Superior temporal gyrus (tissue), 1 donor: ENCODE measurements around the gene KRT1.

Source experiments
- DNase-seq: peaks from one replicate; pipeline ENCODE4 v3.0.0-alpha.2; 2016; ENCODE audit errors: extremely low spot score

Gene KRT1

DNA sequence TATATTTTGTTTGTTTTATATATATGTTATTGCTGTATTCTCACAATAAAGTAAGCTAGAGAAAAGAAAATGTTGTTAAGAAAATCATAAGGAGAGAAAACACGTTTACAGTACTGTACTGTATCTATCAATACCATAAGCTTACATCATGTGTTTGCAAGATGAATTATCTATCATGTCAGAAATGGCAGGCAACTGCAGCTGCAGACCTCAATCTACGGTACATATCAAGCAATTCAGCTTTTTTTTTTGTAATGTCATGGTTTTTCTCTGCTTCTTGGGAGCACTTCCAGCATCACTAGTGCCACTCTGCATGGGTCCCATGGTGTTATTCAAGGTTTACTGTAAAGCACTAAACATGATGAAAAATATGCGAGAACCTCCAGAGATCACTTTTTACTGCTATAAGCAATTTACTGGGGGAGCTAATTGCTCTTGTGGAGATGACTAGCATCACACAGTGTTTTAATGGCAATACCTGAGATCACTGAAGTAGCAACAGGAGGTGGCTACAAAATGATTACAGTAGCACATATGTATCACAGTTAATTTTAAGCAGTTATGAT is 19.2 kb downstream of the KRT1 start:
- no peak for DNase-seq

DNA sequence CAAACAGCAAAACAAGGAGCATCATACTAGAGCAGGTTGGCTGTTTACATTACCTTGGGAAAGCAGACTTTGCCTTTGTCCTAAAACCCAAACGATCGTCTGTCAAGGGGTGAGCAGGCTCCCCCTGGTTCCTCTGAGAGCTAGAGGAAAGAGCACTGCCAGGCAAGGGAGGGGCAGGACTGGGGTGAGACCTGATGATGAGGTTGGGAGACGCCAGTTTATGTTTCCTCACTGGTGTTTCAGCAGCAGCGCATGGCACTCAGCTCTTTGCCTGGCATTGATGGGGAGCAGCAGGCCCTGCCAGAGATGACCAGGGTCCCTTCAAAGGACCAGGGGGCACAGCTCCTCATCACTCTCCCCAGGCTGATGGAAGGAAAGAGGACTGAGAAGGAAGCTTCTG is 20.3 kb downstream of the KRT1 start:
- no peak for DNase-seq

DNA sequence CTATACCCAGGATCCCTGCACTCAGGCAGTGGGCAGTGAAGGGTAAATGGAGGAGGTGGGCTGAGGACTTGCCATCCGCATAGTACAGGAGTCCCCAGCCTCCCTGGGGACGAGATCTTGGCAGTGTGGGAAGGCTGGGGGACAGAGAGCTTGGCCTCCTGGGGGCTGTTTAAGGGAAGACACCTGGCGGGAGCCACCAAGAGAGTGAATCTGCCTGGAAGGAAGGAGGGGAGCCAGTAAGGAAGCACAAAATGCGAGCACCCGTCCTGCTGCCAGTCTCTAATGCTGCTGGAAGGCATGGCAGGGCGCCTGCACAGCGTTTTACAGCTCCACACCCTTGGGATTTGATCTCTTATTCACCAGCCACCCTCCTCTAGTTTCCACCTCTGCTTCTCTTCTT is 20.8 kb downstream of the KRT1 start:
- DNase-seq = no peak

DNA sequence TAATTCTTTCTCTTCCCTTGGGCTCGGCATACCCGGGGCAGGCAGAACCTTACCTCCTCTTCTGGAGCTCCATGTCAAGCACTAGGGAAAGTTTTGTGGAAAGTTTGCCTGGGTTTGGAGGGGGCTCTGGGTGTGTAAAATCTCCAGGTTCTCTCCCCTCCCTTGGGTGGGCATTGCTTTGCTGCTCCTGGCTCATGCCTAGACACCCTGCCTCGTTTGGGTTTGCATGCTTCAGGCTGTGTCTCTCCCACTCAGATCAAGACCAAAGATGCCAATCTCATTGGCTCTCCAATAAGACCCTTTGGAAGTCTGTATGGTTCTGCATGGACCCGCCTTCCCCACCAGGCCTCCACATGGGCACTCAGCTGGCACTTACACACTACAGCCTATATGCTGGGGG is 22.0 kb downstream of the KRT1 start:
- DNase-seq = no peak

DNA sequence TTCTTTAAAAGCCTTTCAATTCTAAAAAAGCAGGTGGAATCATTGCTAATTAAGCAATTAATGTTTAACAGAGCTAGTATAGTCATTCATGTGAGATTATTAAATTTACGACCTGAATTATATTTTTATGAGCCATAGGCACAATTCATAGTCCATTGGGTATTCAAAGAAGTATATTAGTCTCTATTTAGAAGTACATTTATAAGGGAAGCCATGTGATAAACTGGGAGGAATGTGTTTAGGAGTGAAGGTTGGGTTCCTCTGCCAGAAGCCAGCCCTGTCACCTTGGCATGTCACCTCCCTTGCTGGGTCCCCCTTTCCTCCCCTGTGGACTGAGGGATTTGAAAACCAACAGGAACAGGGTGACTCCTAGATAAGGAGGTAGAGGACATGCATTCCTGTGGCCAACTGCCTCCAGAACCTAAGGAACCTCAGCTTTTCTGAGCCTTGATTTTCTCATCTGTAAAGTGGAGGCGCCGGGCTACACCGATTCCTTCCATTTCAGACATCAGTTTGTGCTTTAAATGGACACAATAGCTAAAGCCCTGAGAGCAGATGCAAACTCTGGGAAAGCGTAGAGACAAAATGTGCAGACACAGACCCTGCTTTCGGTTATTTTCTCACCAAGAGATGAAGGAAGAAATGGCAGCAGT is 22.8 kb downstream of the KRT1 start:
- no peak for DNase-seq

DNA sequence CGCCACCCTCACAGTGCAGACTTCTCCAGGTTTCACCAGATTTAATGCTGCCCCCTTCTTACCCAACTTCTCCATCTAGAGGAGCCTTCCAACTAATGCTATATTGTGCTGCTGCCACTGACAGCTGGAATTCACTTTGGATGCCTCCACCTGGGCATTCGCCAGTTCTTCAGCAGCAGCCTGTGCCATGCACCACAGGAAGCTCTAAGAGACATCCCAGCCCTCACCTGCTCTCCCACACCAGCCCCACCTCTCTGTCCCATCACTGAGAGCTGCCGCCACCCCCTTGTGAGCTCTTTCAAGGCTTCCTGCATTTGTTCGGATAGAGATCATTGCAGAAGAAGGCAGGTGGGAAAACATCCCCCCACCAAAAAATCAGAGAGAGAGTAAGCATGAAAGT is 23.6 kb downstream of the KRT1 start:
- no peak for DNase-seq

DNA sequence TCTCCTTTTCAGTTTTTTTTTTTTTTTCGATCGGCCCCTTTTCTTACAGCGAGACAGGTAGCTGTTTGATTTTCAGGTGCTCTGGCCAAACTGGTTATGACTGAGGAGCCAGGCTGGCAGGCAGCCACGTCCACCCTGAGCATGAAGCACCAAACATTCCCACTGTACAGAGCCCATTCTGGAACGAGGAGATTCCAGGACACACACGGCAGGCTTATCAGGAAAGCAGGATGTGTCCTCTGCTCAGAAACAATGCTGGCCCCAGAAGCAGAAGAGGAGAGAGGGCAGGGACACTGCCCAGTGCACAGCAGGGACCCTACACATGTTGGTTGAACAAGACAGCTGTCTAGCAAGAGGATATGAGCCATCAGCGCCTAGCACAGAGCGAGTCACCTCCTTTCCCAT is 24.5 kb downstream of the KRT1 start:
- no peak for DNase-seq

DNA sequence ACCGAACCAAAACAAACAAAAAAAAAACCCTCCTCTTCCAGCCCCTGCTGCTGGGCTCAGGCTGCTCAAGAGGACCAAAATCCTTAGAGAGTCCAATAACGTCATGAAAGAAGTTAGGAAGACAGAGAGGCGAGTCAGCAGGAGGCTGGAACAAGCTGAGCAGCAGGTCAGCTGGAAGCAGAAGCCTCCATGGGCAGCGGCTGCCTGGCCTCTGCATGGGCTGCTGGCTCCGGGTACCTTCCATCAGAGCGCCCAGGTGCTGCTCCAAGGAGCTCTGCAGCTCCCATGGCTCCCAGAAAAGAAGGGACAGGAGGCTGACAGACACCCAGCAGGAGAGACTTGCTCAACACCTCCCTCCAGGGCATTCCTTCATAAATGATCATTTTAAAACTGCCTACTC is 25.0 kb downstream of the KRT1 start:
- DNase-seq = no peak

DNA sequence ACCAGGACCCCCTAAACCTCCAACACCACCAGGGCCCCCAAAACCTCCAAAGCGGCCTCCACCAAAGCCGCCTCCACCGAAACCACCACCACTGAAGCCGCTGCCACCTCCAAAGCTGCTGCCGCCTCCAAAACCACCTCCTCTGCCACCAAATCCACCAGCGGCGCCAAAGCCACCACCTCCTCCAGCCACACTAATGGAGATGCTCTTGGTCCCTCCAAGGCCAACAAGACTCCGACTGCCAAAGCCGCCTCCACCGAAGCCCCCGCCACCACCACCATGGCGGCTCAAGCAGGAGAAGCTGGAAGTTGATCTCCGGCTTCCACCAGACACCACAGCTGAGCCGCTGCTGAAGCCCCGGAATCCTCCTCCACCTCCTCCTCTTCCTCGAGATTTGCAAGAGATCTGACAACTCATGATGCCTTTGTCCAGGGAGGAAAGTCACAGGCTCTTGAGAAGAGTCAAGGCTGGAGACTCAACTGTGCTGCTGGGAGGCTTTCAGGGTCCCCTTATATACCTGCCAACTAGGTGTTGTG is 28.4 kb downstream of the KRT1 start, which contains the start of gene KRT2:
Gene KRT2, minus strand, starts transcription at position 486 of the 536 bp plus-strand sequence. Its CDS starts 69 bp downstream, at position 417.
- DNase-seq = no peak

DNA sequence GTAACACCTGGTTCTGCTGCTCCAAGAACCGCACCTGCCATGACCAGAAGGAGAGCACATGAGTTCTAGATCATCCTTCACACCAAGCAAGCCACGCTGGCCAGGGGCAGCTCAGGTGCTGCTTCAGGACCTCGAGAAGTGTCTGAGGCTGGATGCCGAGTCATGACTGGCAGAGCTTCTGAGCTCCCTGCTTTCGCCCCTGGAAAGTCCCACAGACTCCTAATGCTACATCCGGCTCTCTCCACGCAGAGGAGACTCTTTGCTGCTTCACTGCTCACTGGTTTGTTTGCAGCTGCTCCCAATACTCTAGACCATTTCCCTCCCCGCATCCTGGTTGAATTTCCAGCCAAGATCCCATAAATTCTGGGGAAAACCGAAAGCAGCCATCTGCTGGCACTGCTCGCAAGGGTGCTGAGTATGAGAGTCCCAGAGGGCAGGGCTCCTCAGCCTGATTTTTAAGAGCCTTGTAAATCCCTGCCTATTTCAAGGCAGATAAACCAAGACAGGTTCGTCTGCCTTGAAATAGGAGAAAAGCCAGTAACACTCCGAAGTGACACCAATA is 29.6 kb downstream of the KRT1 start:
- no peak for DNase-seq

DNA sequence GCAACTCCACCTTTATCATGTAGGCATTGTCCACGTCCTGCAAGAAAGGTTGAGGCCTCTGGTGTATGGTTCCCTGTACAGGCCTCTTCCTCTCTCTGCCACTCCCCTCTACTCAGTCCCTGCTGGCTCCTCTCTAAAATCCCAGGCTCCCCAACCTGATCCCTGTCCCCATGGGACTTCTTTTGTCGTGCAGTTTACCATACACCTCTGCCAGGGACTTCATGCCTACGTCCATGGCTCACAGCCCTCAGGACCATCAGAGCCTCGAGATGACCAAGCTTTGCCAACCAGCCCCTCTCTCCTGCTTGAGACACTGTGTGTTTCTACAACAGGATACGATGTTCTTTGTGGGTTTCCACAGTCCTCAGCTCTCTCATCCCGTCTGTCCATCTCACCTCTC is 31.1 kb downstream of the KRT1 start:
- DNase-seq = no peak

DNA sequence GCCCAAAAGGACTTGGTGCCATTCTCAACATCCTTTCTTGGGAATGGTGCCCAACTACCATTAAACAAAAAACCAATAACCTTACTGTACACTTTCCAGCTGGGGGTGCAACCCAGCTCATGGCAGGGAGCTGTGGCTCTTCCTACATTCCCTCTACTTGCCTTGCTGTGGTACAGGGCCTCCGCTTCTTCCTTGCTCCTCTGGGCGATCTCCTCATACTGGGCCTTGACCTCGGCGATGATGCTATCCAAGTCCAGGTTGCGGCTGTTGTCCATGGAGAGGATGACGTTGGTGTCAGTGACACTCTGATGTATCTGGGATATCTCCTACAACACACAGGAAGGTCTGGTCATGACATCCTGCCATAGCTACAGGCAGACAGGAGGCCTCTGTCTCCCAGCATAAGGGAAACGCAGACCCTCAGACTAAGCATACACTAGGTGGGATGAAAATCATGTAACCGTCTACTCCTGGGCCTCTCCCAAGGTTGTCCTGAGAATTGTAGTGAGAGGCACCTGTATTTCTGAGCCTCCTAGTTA is 32.1 kb downstream of the KRT1 start:
- DNase-seq = no peak

DNA sequence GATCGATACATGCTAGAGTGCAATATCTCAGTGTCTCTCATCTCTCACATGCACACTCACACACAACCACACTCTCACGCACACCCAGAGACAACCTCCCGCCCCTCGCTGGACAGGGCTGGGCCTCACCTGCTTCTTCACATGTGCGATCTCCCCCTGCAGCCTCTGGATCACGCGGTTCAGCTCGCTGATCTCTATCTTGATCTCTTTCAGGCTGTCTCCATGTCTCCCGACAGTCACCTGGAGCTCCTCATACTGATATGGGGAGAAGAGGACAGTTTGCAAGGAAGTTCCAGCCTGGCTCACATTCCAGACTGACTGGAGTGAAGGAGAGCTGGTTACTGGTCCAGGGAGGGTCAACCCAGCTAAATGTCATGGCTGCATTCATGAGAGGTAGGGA is 32.6 kb downstream of the KRT1 start:
- no peak for DNase-seq

DNA sequence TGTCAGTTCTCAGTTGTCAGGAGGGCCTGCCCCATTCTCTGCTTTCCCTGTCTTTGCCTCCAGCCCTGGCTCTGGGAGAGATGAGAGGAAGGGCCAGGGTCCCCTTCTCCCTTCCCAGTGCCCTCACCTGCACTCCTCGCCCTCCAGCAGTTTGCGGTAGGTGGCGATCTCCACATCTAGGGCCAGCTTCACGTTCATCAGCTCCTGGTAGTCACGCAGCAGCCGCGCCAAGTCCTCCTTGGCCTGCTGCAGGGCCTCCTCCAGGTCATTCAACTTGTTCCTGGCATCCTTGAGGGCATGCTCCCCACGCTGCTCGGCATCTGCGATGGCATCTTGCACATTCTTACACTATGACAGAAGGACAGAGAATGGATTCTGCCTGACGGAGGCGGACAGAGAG is 33.6 kb downstream of the KRT1 start:
- no peak for DNase-seq

DNA sequence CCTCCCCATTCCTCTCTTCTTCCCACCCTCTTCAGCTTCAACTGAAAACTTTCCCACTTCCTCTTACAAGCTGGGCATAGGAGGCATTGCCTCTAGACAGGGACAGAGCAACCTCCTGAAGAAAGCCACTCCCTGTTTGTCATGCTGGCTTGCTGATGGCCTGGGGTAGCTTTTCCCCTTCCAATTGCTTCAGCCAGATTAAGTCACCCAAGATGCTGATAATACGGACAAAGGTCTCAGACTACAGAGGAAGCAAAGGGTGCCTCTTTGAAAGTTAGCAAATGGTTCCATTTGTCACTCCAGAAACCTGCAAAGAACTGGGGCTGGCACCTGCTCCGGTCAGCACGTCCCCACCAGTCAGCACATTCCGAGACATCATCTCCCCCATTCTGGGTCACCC is 34.2 kb downstream of the KRT1 start:
- no peak for DNase-seq

DNA sequence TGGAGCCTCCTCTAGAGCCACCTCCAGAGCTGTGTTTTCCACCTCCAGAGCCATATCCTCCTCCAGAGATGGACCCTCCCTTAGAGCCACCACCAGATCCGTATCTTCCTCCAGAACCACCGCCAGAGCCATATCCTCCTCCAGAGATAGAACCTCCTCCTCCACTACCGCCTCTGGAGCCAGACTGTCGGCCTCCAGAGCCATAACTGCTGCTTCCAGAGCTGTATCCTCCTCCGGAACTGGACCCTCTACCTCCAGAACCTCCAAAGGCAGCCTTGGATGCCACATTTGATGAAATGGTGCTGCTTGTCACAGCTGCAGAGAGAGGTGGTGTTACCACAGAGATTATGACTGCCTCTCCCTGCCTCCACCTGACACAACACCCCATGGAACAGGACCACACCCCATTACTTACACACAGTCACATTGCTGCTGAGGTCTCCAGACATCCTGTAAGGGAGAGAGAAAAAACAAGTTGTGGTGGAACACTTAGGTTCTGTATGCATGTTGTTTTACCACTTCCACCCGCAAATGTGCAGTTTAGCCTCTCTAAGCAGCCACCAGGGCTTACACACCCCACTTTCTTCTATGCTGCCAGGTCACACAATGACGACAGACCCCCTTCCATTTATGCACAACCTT is 35.0 kb downstream of the KRT1 start:
- no peak for DNase-seq

DNA sequence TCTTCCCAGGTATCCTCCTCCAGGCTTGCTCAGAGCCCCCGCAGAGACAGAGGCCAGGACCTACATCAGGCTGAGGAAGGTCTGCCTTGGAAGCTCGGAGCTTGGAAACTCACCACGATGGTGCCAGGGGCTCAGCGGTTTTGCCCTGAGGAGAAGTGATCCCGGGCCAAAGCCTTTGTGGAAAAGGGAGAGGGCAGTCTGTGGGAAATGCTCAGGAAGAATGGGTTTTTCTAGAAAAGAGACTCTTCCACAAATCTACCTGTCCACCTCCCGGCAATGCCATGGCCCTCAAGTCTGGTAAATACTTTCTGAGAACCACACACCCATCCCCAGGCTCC is 36.2 kb downstream of the KRT1 start:
- DNase-seq = no peak

DNA sequence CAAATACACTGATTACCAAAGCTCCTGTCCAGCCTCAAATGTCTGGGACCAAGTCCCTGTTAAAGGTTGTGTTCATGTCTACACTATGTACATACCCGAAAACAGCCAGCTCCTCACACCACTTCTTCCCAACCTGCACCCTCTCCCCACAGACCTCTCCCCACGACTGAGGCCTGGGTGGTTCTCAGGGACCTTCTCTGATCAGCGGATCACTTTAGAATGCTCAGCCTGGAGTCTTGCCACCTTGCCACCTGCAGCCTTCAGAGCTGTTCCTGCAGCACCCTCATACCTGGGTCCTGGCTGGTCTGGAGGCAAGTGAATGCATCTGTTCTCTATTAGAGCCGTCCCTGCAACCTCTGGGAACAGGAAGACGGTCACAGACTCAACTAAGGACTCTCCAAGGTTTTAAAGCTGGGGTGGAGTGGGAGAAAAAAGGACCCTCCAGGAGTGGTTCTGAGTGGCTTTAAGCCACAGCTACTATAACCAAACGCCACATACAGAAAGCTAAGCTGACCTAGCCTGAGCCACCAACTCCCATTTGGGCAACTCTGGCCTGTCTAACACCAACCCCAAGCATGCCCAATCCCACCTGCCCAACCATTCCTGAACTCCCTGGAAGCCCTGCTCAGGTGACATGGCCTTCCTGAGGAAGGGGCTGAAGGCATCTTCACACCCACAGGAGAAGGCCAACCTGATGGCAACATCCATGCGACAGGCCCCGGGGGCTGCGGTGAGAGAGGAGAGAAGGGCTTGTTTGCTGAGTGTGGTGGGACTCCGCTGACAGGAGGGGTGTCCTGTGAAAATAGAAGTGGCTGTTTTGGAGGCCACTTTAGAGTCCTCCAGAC is 36.8 kb downstream of the KRT1 start:
- no peak for DNase-seq

DNA sequence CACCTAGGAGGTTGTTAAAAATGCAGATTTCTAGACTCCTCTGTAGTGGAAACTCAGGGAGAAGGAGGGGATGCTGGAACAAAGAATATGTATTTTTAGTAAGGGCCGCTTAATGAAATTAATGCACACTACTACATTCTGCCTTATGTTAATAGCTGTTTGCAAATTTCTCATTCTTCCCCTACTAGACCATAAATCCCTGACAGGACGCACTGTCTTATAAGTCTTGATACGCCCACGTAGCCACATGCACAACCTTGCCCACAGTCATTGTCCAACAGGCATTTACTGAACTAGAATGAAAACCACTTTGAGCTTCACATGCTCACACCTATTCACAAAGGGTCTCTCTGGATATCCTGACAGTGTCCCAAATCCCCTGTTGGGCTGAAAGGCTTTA is 38.7 kb downstream of the KRT1 start:
- no peak for DNase-seq

DNA sequence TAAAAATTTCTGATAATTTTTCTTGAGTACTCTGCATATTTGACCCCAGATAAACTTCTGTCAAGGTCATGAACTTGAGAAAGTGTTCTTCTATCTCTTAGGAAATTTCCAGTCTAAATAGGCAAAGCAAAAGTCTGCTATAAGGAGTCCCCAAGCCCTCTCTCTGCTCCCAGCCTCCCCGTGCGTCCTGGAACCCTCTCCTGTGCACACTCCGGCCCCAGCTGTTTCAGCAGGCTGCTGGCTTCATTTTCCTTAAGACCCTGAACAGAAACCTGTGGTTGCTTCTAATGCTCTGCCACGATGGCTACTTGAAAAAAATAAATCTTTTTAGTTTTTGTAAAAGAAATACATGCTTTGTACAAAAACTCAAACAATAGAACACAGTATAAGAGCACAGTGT is 42.9 kb downstream of the KRT1 start:
- DNase-seq = no peak

DNA sequence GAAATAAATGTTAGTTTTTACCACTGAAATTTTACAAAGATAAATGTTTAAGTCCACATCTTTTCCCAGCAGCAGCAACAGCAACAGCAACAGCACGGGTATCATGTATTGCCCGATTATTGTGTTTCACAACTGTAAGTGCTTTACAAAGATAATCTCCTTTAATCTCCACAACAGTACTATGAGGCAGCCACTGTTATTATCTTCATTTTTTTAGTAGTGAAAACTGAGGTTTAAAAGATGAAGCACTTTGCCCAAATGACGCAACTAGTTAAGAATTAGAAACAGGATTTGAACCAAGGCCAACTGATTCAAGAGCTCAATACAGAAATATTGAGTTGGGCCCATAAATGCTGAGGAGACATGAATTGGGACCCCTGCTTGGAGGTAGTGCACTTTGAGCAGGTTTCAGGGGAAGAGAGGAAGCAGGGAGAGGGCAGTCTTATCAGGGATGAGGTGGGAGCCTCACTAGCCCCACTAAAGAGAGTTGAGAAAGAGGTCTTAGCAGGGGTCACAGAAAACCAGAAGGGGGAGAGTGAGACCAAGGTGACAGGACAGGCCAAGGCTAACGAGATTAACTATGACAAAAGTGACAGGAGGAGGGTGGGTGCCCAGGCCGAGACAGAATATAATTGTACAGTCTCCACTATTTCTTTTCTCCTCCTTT is 43.5 kb downstream of the KRT1 start:
- no peak for DNase-seq
